Spleen (tissue), 7 donors: ENCODE data around the gene HOXA5.

ENCODE experiments used
- POLR2A ChIP-seq, 3 donors: fragments of 450-650 bp; IDR thresholded peaks; one replicate each; pipeline ENCODE4 v1.5.1; 2017; ENCODE audit warnings: antibody characterized with exemption in 3 of 3, mild to moderate bottlenecking in 1 of 3
- POLR2AphosphoS5 ChIP-seq, 3 donors: sonication (generic); formaldehyde crosslinking; IDR thresholded peaks; one replicate each; pipeline ENCODE4 v1.5.1; 2017; ENCODE audit warnings: antibody characterized with exemption in 3 of 3
- TF ChIP-seq, protein P1 (sequence below), 11 experiments: fragments of 200-600 bp in 7 of 11; fragments of 450-650 bp in 4 of 11; sonication (generic) in 4 of 11; IDR thresholded peaks in 8 of 11; conservative IDR thresholded peaks in 3 of 11; 1 replicate in 7 of 11; 2 replicates in 4 of 11; pipeline versions ENCODE4 v1.4.0 to v1.8.0; 2016 to 2021; ENCODE audit warnings: antibody characterized with exemption in 11 of 11, inconsistent platforms in 4 of 11, mild to moderate bottlenecking in 1 of 11
- donor health status: DM: no; HTN: no; CAD: no; lungs with moderate emphysema.
- donor health status: DM: no; HTN: no; CAD: no.
- donor health status: DM: no; HTN: no; CAD: no.

DNA sequence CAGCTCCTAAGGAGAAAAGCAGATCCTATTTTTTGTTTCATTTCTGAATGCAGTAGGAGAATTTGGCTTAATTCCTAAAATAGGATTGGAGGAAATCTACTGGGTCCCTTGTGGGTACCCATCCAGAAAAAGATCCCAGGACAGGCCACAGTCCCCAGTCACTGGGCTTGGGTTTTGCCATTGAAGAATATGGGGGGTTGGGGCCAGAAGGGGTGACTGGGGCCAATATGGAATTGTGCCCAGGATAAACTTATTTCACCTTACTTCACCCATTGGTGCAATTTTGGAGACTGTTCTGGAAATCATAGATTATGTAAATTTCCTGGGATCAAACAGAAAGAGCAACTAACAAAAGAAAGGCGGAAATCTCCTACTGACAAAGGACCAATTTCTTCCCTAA, 5.0 kb downstream of the HOXA5 start:
- TF ChIP-seq, protein P1, sequence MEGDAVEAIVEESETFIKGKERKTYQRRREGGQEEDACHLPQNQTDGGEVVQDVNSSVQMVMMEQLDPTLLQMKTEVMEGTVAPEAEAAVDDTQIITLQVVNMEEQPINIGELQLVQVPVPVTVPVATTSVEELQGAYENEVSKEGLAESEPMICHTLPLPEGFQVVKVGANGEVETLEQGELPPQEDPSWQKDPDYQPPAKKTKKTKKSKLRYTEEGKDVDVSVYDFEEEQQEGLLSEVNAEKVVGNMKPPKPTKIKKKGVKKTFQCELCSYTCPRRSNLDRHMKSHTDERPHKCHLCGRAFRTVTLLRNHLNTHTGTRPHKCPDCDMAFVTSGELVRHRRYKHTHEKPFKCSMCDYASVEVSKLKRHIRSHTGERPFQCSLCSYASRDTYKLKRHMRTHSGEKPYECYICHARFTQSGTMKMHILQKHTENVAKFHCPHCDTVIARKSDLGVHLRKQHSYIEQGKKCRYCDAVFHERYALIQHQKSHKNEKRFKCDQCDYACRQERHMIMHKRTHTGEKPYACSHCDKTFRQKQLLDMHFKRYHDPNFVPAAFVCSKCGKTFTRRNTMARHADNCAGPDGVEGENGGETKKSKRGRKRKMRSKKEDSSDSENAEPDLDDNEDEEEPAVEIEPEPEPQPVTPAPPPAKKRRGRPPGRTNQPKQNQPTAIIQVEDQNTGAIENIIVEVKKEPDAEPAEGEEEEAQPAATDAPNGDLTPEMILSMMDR (IDR thresholded peaks at IDR 0.05 in 8 of 11, conservative IDR thresholded peaks at IDR 0.05 in 3 of 11) = no peak
- no peak for TF ChIP-seq POLR2A (IDR thresholded peaks at IDR 0.05)
- TF ChIP-seq POLR2AphosphoS5 (IDR thresholded peaks at IDR 0.05) = no peak
